ENCODE results near the gene CIDEB.

CIDEB gene

DNA sequence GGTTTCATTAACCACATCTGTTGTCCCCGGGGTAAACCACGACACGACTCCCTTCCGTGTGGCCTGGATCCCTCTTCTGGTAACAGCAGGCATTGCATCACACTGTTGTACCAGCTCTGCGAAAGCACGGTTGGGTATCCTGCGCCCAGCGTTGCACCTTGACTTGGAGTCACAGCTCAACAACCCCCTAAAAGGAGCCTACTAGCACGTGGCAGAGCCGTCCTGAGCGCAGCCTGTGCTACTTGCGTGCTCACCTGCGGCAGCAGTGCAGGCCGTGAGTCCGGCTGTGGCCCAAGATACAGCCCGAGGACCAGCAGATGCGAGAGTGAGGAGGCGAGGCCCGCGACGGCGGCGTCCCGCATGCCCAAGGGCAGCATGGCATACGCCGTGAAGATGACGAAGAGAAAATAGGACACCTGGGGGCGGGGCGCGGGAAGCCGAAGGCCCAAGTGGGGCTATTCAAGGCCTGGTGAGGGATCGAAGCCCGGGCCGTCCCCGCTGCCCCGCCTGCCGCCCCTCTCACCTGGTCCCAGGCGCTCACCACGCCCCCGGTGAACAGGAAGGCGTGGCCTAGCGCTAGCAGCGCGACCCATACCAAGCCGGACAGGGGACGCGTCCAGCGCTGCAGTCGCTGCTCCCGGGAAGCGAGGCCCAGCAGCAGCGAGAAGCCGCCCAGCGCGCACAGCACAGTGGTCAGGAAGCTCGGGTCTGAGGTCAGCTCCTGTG, 24.7 kb upstream of the CIDEB start:
- DNase-seq (ENCODE audit: low read depth in 3 of 3): peak; percentile 62 to 79 (median 72)

DNA sequence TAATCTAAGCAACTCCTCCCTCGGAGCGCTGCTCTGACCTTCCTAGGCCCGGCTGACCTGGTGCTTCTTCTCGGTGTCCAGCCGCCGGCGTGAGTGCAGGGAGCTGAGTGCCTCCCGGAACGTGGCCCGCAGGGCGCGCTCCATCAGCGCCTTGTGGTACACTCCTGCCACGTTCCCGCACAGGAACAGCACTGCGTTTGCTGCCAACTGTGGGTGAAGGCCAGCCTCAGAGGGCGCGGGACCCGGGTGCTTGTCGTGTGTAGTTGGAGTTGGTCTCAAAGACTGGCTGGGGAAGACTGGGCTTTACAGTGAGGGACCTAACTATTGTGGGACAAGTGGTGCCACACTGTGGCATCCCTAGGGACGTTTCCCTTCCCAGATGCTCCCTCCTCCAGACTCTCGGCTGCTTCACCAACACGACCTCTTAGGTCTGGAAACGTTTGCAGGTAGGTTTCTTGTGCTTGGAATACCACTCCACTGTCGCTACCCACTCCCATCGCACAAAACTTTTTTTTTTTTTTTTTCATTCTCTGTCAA, 24.0 kb upstream of the CIDEB start:
- DNase-seq (ENCODE audit: low read depth in 3 of 3): no peak

DNA sequence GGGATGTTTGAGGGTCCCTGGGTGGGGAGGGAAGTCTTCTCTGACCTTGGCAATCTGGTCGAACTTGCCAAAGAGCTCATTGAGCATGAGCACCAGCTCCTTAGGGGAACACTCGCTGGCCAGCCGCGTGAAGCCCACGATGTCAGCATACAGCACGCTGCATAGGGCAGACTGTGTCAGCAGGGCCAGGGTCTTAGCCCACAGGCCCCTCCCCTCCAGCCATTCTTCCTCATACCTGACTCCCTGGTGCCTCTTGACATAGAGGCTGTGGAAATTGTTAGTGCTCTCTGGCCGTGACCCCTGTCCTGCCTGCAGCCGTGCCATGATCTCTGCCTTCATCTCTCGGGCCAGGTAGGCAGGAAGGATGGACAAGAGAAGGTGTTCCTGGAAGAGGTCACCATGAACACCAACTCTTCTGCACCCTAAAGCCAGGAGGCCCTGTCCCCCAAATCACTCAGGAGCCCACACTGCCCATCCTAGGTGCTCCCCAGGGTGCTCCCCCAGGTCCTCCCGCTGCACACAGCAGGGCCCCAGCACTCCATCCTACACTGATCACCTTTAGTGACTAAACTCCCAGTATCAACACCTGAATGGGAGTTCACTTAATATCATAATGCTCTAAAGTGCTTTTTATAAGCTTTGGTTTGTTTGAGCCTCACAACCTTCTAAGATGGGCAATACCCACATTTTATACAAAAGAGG, 23.3 kb upstream of the CIDEB start:
- DNase-seq (ENCODE audit: low read depth in 3 of 3): no peak

DNA sequence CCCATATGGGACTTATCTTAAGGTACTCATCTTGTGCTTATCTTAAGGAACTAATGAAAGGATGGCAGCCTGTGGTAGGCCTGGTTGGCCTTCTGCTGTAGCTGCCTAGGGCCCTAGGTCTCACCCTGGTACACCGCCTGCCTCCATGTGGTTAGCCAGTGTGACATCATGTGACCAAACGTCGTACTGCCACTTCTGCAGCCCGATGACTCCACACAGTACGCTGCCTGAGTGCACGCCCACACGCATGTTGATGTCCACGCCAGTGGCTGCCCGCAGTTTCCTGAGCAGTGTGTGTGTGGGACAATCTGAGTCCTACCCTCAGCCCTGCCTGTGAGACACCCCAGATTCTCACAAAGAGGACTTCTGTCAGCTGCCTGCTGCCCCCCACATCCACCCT, 22.0 kb upstream of the CIDEB start:
- DNase-seq (ENCODE audit: low read depth in 3 of 3): peak in 1 of 3 experiments; percentile 36

DNA sequence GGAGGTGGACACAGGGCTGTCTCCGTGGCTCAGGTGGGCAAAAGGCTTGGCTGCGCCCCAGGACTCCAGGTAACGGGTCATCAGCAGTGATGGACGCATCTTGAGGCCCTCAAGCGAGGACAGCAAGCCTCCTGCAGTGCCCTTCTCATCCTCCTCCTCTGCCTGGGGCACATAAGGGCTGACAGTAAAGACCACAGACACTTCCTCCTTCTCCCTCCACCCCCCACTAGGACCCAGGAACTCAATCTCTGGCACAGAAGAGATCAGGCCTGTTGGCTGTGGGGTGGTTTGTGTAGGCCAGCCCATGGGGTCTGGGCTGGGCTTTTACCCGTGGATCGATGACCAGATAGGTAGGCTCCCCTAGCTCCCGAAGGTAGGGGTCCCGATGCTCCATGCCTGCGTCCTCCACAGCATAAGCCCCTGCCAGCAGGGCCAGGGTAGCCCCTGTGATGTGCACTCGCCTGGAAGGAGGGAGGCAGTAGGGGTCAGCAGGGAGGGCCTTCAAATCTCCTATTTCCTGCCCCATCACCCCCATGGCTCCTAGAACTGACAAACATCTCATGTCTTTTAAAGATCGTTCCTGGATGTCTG, 21.4 kb upstream of the CIDEB start:
- no peak for DNase-seq (ENCODE audit: low read depth in 3 of 3)

DNA sequence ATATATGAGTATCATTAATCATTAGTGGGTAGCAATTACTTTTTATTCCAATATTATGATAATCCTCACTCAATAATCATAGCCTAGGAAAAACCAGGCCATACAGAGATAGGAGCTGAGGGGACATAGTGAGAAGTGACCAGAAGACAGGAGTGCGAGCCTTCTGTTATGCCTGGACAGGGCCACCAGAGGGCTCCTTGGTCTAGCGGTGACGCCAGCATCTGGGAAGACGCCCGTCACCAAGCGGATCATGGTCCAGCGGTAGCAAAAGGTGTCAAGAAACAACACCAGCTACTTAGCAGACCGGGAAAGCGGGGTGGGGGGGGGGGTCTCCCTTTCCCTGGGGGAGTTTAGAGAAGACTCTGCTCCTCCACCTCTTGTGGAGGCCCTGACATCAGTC, 20.1 kb upstream of the CIDEB start:
- DNase-seq (ENCODE audit: low read depth in 3 of 3): peak in 1 of 3 experiments; percentile 28

DNA sequence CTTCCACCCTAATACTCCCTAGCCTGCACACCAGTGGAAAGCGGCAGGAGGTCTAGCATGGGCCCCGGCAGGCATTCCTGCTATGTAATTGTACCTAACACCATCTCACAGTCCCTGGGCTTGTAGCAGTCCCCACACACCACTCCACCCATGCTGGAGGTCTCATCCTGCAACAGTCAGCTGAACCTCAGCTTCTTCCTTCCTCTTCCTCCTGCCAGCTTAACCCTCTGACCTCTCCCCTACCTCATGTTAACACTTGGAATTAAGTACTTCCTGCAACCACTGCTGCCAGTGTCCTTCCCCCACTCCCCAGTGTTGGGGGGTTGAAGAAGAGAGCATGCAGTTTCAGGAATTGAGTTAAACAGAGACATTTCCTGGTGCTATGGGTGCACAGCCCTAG, 19.5 kb upstream of the CIDEB start:
- DNase-seq (ENCODE audit: low read depth in 3 of 3): no peak

DNA sequence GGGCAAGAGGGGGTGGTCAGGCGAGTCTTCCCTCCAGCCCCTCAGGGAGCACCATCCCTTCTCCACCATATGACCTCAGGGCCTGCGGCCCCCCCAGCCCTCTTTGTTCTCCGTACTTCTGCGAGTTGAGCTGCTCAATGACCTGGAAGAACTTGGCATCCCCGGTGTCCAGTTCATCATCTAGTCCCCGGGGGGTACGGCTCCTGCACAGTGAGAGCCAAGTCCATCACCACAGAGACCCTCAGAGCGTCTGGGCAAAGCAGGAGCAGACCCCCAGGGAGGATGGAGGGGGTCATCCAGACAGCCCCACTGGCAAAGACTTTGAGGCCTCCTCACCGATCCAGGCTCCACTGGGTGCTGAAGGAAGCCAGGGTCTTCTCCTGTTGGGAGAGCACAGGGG, 18.2 kb upstream of the CIDEB start:
- DNase-seq (ENCODE audit: low read depth in 3 of 3): no peak

DNA sequence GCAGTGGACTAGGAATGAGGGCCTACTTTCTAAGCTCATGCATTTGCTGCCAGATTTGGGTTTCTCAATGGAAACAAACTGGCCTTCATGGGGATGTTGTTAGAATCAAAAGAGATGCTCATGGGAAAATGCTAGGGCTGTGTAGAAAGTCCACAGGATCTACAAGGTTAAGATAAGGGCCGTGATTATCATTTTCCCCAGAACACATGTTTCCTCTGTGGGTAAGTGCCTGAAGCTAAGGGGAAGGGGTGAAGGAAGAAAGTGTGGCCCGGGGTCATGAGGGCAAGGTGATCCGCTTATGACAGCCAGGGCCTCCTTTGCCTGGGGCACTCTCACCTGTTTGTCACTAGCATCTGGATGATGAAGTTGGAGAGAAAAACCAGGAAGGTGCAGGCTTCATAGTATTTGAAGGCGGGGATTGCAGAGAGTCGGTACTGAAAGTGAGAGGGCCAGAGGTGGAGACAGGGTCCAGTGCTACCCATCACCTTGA, 17.3 kb upstream of the CIDEB start:
- no peak for DNase-seq (ENCODE audit: low read depth in 3 of 3)

DNA sequence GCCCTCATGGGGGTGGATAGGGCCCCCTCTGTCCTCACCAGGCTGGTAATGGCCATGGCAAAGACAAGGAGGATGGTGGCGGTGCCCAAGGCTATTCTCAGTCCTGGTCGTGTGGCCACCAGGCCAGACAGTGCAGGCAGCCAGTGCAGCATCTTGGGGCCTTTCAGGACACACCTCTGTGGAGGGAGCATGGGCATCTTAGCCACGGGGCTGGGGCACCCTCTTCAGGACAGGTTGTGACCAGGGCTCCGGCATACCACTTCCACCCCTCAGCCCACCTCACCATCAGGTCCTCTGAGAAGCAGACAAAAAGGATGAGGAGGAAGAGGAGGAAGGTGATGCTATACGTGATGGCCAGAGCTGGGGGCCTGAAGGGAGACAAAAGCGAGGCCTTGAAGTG, 16.2 kb upstream of the CIDEB start:
- DNase-seq (ENCODE audit: low read depth in 3 of 3): no peak

DNA sequence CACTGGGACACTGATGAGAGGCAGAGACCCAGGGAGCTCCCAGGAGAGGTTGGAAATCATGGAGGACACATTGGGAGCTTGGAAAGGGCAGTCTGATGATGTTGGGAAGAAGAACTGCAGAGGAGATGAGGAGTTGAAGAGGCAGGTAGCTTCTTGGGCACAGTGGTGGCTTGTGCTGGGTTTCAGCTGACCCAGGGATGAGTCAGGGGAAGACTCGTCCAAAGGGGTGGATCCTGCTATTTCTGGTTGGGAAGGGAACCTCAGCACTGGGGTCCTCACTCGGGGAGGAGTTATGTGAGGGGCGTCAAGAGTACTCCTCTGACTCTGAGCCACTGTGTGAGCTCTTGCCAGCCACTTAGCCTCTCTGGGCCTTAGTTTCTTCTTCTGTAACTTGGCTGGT, 15.6 kb upstream of the CIDEB start:
- no peak for DNase-seq (ENCODE audit: low read depth in 3 of 3)

DNA sequence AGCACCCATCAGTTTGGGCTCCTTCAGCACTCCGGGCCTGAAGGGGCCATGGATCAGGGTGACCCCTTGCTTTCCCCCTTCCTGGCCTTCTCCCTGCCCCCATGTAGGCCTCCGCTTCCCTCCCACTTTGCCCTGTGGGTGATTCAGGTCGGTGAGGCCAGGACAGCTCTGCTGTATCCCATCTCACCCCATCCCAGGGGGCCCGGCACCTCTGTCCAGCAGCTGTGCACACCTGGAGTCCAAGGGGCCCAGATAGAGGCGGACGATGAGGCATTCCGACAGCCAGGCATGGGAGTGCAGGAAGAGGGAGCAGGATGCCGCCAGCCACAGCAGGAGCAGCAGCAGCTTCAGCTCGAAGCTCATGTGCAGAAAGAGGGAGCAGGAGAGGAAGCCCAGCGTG, 14.9 kb upstream of the CIDEB start:
- no peak for DNase-seq (ENCODE audit: low read depth in 3 of 3)

DNA sequence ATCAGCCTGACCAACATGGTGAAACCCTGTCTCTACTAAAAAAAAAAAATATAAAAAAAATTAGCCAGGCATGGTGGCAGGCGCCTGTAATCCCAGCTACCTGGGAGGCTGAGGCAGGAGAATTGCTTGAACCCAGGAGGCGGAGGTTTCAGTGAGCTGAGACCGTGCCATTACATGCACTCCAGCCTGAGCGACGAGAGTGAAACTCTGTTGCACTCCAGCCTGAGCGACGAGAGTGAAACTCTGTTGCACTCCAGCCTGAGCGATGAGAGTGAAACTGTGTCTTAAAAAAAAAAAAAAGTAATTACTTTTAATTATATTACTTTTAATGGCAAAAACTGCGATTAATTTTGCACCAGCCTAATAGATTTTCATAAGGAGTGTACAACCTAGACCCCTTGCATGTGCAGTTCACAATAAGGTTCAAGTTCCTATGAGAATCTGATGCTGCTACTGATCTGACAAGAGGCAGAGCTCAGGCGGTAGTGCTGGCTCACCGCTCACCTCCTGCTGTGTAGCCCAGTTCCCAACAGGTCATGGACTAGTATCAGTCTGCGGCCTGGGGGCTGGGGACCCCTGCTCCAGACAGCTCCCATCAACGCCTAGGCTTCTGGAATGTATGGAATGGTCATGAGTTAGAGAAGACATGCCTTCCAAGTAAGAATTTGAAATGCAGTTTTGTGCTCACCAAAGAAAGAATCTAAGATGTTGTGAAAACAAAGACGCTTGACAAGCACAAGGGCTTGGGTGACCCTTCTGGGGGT, 13.6 kb upstream of the CIDEB start:
- no peak for DNase-seq (ENCODE audit: low read depth in 3 of 3)

DNA sequence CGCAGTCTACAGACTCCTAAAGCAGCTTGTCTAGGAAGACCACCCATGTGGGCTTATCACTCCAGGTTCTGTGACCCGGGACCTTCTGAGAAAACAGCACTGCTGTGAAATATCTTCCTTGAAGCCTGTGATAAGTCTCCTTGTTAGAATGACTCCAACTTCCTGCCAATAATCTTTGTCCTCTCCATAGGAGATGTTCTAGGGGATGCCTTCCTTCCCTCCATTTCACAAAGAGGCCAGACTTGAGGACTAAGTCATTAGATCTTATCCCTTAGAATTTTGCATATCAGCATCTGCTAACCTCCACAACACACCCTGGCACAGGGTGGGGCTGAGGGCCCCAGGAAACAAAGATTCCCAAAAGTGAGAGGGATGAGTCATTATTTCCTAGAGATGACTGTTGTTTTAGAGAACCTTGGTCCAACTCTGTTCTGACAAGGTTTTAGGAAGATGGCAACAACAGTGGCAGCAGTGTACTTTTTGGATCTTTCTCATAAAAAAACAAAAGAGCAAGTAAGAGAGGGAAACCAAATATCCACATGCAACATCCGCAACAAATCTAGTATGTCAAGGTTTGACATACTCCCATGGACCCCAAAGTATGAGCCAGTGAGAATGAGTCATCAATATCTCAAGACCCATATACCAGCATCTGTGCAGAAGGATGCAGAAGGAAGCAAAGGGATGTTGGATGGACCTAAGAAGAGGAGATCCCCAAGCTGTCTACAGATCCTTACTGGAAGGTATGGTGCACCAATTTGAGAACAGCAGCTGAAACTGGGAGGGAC, 9.6 kb upstream of the CIDEB start:
- DNase-seq (ENCODE audit: low read depth in 3 of 3): no peak

DNA sequence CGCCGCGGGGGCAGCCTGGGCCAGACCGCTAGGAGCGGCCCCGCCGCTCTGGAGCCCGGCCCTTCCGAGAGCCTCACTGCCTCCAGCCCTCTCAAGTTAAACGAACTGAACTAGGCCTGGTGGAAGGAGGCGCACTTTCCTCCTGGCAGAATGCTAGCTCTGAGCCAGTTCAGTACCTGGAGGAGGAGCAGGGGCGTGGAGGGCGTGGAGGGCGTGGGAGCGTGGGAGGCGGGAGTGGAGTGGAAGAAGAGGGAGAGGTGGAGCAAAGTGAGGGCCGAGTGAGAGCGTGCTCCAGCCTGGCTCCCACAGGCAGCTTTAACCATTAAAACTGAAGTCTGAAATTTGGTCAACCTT, 8.8 kb upstream of the CIDEB start:
- no peak for DNase-seq (ENCODE audit: low read depth in 3 of 3)

DNA sequence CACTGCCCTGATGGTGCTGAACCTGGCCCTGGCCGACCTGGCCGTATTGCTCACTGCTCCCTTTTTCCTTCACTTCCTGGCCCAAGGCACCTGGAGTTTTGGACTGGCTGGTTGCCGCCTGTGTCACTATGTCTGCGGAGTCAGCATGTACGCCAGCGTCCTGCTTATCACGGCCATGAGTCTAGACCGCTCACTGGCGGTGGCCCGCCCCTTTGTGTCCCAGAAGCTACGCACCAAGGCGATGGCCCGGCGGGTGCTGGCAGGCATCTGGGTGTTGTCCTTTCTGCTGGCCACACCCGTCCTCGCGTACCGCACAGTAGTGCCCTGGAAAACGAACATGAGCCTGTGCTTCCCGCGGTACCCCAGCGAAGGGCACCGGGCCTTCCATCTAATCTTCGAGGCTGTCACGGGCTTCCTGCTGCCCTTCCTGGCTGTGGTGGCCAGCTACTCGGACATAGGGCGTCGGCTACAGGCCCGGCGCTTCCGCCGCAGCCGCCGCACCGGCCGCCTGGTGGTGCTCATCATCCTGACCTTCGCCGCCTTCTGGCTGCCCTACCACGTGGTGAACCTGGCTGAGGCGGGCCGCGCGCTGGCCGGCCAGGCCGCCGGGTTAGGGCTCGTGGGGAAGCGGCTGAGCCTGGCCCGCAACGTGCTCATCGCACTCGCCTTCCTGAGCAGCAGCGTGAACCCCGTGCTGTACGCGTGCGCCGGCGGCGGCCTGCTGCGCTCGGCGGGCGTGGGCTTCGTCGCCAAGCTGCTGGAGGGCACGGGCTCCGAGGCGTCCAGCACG, 8.2 kb upstream of the CIDEB start:
- DNase-seq (ENCODE audit: low read depth in 3 of 3): no peak

DNA sequence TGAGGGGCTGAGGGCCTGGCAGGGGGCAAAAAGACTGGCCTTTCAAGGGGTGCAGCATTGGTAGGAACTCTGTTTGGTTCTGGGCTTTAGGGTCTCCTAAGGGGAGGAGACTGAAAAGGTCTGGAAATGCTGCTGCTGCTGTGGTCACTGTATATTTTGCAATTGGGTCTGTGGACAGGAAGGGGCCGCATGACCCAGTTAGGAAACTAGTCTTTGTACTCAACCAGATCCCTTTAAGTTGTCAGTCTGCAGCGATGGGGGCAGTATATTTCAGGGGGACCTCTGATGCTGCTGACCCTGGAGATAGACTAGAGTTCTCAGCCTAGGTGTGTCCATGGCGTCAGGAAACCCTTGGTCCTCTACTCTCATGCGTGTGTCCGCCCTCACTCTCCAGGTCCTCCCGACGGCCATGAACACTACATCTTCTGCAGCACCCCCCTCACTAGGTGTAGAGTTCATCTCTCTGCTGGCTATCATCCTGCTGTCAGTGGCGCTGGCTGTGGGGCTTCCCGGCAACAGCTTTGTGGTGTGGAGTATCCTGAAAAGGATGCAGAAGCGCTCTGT, 7.5 kb upstream of the CIDEB start:
- DNase-seq (ENCODE audit: low read depth in 3 of 3): no peak

DNA sequence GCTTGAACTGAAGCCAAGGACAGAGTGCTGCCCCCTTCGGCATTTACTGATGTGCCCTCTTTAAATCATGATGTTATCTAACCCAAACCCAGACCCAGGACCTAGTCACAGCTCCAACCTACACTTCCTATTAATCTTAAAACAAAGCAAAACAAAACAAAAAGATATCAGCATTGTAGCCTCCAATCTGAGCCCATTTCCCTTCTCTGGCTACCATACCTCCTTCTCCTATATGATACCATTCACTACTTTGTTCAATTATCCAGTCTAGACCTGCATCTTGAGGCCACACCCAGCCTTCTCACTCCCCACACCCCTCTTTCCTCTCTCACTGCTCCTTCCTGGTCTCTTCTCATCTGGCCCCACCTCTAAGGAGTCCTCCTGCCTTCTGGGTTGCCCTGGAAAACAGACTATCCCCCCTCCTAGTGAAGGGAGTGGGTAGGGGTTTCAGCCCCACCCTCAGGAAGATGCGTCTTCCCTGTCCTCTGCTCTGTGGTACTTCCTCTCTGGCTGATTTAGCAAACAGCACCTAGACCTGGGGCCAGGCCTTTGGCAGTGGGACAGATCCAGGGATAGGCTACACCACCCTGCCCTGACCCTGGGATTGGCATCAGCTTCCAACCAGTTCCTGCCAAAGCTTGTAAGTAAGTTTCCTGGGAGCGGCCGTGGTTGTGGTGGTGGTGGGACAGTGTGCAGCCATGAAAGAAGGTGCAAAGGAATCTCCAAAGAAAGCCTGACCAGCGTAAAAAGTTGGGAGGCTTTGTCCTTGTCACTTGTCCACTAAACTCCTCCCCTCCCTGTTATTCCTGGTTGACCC, 6.8 kb upstream of the CIDEB start:
- DNase-seq (ENCODE audit: low read depth in 3 of 3): no peak

DNA sequence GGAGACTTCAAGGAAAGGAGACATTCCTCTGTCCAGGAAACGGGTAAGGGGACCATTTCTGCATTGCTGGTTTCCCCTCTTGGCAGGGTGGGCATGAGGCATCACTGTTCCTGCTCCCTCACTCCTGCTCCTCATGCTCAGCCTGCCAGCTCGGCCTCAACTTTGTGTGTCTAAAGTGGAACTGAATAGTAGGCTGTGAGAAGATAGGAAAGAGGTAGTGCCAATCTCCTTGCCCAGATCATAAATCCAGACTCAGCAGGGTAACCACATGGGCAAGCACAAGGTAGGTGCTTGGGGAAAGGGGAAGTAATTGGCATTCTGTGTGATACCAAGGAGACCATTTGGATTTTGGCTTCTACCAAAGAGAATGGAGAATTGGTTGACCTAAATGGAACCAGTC, 6.1 kb upstream of the CIDEB start:
- no peak for DNase-seq (ENCODE audit: low read depth in 3 of 3)
